ENCODE measurements around the gene TEAD4.

The TEAD4 gene

DNA sequence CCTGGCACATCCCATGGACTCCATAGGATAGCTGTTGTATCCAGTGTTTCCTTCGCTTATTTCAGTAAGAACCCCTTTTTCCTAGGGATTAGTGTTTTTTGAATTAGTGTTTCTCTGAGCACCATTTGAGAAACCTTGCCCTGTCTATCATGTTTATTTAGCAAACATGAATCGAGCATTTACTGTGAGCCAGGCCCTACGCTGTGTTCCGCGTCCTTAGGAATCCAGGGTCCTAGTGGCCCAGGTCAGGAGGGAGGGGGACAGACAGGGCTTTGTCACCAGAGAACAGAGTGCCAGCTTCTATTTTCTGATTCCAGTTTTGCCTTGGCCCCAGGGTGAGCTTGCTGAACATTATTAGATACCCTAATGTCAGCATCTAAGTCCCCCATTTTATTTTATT, 2.5 kb downstream of the TEAD4 start:
- TF ChIP-seq POLR2A (IDR thresholded peaks at IDR 0.05; ENCODE audit: low read depth, low read length), result no peak
- TF ChIP-seq TAF1 (IDR thresholded peaks at IDR 0.05; ENCODE audit: borderline replicate concordance, low read depth, low read length), result no peak
- TF ChIP-seq POLR2AphosphoS5 (IDR thresholded peaks at IDR 0.05; ENCODE audit: low read depth, low read length), result no peak
- DNase-seq (ENCODE audit: insufficient read length) (no peak), FAIRE-seq (no peak)

GRCh38 chr12:2963154-2963759, 4.1 kb downstream of the TEAD4 start:
- DNase-seq (ENCODE audit: insufficient read length) (no peak), FAIRE-seq (no peak)
- TF ChIP-seq POLR2AphosphoS5 (IDR thresholded peaks at IDR 0.05; ENCODE audit: low read depth, low read length) (no peak), TAF1 (IDR thresholded peaks at IDR 0.05; ENCODE audit: borderline replicate concordance, low read depth, low read length) (no peak), POLR2A (IDR thresholded peaks at IDR 0.05; ENCODE audit: low read depth, low read length) (no peak)

DNA sequence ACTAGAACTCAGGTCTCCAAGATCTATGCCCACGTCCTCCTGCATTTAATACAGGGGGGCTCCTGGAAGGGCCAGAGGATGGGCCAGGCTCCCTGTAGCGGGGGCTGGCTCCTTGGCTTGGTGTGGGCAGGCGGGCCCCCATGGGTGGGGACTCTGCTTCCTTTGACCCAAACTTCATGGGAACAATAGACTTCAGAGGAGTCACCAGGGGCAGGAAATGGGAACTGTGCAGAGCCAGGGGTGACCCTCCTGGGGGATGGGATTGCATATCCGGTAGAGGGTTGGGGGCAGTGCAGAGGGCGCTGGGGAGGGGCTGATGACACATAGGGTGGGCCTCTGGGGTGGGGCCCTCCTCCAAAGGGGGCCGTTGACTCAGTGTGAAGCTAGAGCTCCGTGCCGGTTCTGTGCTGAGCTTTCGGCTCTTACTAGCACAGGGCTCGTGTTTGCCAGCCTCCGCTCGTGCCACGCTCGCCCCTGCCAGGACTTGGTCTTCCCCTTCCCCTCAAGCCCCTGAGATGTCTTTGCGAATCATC, 4.6 kb downstream of the TEAD4 start:
- DNase-seq (ENCODE audit: insufficient read length) (no peak), FAIRE-seq (no peak)
- TF ChIP-seq POLR2AphosphoS5 (IDR thresholded peaks at IDR 0.05; ENCODE audit: low read depth, low read length), result no peak
- TF ChIP-seq POLR2A (IDR thresholded peaks at IDR 0.05; ENCODE audit: low read depth, low read length), result no peak
- TF ChIP-seq TAF1 (IDR thresholded peaks at IDR 0.05; ENCODE audit: borderline replicate concordance, low read depth, low read length), result no peak

- no peak for FAIRE-seq
- no peak for TF ChIP-seq POLR2A (IDR thresholded peaks at IDR 0.05; ENCODE audit: low read depth, low read length)
- no peak for DNase-seq (ENCODE audit: insufficient read length)
Observed at GRCh38 chr12:2967651-2968050, 8.5 kb downstream of the TEAD4 start.

DNA sequence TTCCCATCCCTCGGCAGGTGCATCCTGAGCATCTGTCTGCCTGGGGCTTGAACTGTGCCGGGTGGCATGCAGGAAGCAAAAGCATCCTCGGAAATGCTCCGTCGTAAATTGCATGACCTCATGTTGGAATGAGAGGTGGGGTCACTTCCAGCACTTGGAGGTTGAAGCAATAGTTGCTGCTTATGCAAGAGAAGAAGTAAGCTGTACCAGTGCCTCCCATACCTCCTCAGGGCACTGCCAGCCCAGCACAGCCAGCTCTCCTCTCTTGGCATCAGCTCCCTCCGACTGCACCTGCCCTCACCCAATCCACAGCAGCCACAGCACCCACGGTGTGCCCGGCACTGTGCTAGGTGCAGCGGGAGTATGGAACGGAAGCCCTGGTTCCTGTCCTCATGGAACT, 11.5 kb downstream of the TEAD4 start:
- no peak for FAIRE-seq
- no peak for TF ChIP-seq POLR2AphosphoS5 (IDR thresholded peaks at IDR 0.05; ENCODE audit: low read depth, low read length)
- no peak for TF ChIP-seq TAF1 (IDR thresholded peaks at IDR 0.05; ENCODE audit: borderline replicate concordance, low read depth, low read length)
- no peak for TF ChIP-seq POLR2A (IDR thresholded peaks at IDR 0.05; ENCODE audit: low read depth, low read length)
- DNase-seq (ENCODE audit: insufficient read length), result no peak

- TF ChIP-seq TAF1 (IDR thresholded peaks at IDR 0.05; ENCODE audit: borderline replicate concordance, low read depth, low read length) (no peak), POLR2A (IDR thresholded peaks at IDR 0.05; ENCODE audit: low read depth, low read length) (no peak), POLR2AphosphoS5 (IDR thresholded peaks at IDR 0.05; ENCODE audit: low read depth, low read length) (no peak)
- DNase-seq (ENCODE audit: insufficient read length) (no peak), FAIRE-seq (no peak)
Observed at GRCh38 chr12:2973566-2973965, 14.4 kb downstream of the TEAD4 start.

- DNase-seq (ENCODE audit: insufficient read length) (no peak), FAIRE-seq (no peak)
- TF ChIP-seq POLR2AphosphoS5 (IDR thresholded peaks at IDR 0.05; ENCODE audit: low read depth, low read length), result no peak
- TF ChIP-seq POLR2A (IDR thresholded peaks at IDR 0.05; ENCODE audit: low read depth, low read length), result no peak
- no peak for TF ChIP-seq TAF1 (IDR thresholded peaks at IDR 0.05; ENCODE audit: borderline replicate concordance, low read depth, low read length)
Observed at GRCh38 chr12:2974560-2974971, 15.4 kb downstream of the TEAD4 start.

DNA sequence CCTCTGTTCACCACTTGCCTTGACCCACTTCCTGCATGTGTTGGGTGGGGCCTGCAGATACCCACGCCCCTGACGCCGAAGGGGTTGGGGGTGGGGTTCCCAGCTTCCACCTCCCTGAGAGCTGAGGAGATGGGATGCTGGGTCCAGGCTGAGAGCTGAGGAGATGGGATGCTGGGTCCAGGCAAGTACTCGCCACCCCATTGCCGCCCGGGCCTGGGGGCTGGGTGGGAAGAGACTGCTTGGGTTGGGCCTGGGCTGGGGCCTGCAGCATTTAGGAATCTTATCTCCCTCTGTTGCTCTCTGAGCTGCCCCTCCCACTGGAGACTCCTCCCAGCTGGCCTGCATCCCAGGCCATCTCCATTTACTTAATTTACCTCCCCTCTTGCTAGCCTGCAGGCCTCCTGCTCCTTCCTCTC, 17.4 kb downstream of the TEAD4 start:
- DNase-seq (ENCODE audit: insufficient read length) (no peak), FAIRE-seq (no peak)
- no peak for TF ChIP-seq TAF1 (IDR thresholded peaks at IDR 0.05; ENCODE audit: borderline replicate concordance, low read depth, low read length)
- TF ChIP-seq POLR2A (IDR thresholded peaks at IDR 0.05; ENCODE audit: low read depth, low read length), result no peak
- no peak for TF ChIP-seq POLR2AphosphoS5 (IDR thresholded peaks at IDR 0.05; ENCODE audit: low read depth, low read length)

DNA sequence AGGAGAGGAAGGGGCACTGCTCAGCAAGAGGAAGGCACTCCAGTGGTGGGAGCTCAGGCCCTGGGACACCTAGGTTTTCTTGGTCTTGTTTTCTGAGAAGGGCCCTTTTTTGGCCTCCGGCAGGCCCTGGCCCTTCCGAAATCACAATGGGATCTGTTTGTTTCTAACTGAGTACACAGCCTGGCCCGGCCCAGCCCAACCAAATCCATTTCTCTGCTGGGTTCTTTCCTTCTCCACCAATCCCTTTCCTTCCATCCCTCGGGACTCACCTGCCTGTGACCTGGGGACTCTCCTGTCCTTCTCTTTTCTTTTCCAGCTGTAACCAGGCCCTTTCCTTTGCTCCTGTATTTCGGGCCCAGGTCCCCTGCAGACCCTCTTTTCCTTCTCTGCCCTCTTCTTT, 18.6 kb downstream of the TEAD4 start:
- FAIRE-seq (no peak), DNase-seq (ENCODE audit: insufficient read length) (no peak)
- TF ChIP-seq POLR2A (IDR thresholded peaks at IDR 0.05; ENCODE audit: low read depth, low read length) (no peak), POLR2AphosphoS5 (IDR thresholded peaks at IDR 0.05; ENCODE audit: low read depth, low read length) (no peak), TAF1 (IDR thresholded peaks at IDR 0.05; ENCODE audit: borderline replicate concordance, low read depth, low read length) (no peak)

GRCh38 chr12:2979806-2980205, 20.6 kb downstream of the TEAD4 start:
- TF ChIP-seq POLR2AphosphoS5 (IDR thresholded peaks at IDR 0.05; ENCODE audit: low read depth, low read length), result no peak
- no peak for TF ChIP-seq POLR2A (IDR thresholded peaks at IDR 0.05; ENCODE audit: low read depth, low read length)
- TF ChIP-seq TAF1 (IDR thresholded peaks at IDR 0.05; ENCODE audit: borderline replicate concordance, low read depth, low read length), result no peak
- FAIRE-seq (no peak), DNase-seq (ENCODE audit: insufficient read length) (no peak)

GRCh38 chr12:2980630-2981029, 21.4 kb downstream of the TEAD4 start:
- no peak for FAIRE-seq
- DNase-seq (ENCODE audit: insufficient read length), result no peak
- TF ChIP-seq POLR2AphosphoS5 (IDR thresholded peaks at IDR 0.05; ENCODE audit: low read depth, low read length), result no peak
- no peak for TF ChIP-seq TAF1 (IDR thresholded peaks at IDR 0.05; ENCODE audit: borderline replicate concordance, low read depth, low read length)
- TF ChIP-seq POLR2A (IDR thresholded peaks at IDR 0.05; ENCODE audit: low read depth, low read length), result no peak

DNA sequence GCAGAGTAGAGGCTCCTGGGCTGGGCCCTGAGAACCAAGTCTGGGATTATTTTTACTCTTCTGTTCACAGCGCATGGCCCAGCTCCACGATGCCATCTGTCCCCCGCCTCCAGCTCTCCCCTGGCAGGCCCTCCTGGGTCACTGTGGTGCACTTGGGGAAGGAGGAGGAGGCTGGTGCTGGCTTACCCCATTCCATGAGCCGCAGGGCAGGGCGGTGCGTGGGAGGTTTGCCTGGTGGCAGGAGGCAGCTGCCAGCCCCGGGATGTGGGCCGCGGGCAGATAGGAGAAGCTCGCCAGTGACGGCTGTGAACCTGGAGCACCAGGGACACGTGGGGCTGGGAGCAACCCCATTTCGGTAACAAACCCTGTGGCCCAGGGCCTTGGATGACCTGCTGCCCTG, 23.2 kb downstream of the TEAD4 start:
- TF ChIP-seq POLR2A (IDR thresholded peaks at IDR 0.05; ENCODE audit: low read depth, low read length) (no peak), TAF1 (IDR thresholded peaks at IDR 0.05; ENCODE audit: borderline replicate concordance, low read depth, low read length) (no peak), POLR2AphosphoS5 (IDR thresholded peaks at IDR 0.05; ENCODE audit: low read depth, low read length) (no peak)
- no peak for FAIRE-seq

More for the DNA sequence above, 23.2 kb downstream of the TEAD4 start:
- DNase-seq (ENCODE audit: insufficient read length), result no peak

Measured in GM12892 (cell line).